ENCODE results near the gene BRICD5.

BRICD5 gene

GRCh38 chr16:2196981-2197511 is 13.6 kb downstream of the BRICD5 start:
- DNase-seq, result no peak

GRCh38 chr16:2196162-2196980 is 14.3 kb downstream of the BRICD5 start, which contains the start of gene CASKIN1:
CASKIN1 (minus strand) TSS chr16:2196605; CDS start chr16:2196432, 173 bp downstream.
- peak in 1 of 2 donors; percentile 23 for DNase-seq

GRCh38 chr16:2195322-2196161 is 15.1 kb downstream of the BRICD5 start:
- DNase-seq, result no peak

GRCh38 chr16:2194852-2195321 is 15.8 kb downstream of the BRICD5 start:
- peak; percentile 46 to 51 for DNase-seq

GRCh38 chr16:2194166-2194834 is 16.4 kb downstream of the BRICD5 start:
- DNase-seq, result no peak

- DNase-seq, result no peak
Observed at GRCh38 chr16:2191446-2191706, 19.3 kb downstream of the BRICD5 start.

GRCh38 chr16:2190659-2191445 is 19.8 kb downstream of the BRICD5 start:
- DNase-seq, result no peak

GRCh38 chr16:2190002-2190658 is 20.5 kb downstream of the BRICD5 start:
- no peak for DNase-seq

GRCh38 chr16:2189252-2189893 is 21.3 kb downstream of the BRICD5 start:
- no peak for DNase-seq

- no peak for DNase-seq
Observed at GRCh38 chr16:2188395-2188794, 22.3 kb downstream of the BRICD5 start.

- DNase-seq, result no peak
Observed at GRCh38 chr16:2187212-2187611, 23.5 kb downstream of the BRICD5 start.

- no peak for DNase-seq
Observed at GRCh38 chr16:2186505-2186904, 24.2 kb downstream of the BRICD5 start.

- no peak for DNase-seq
Observed at GRCh38 chr16:2186064-2186463, 24.6 kb downstream of the BRICD5 start.

GRCh38 chr16:2184962-2185361 is 25.7 kb downstream of the BRICD5 start:
- DNase-seq, result no peak

- DNase-seq, result no peak
Observed at GRCh38 chr16:2184346-2184745, 26.3 kb downstream of the BRICD5 start.

GRCh38 chr16:2183671-2184070 is 27.0 kb downstream of the BRICD5 start:
- DNase-seq, result no peak

GRCh38 chr16:2181952-2182351 is 28.7 kb downstream of the BRICD5 start:
- DNase-seq, result no peak

GRCh38 chr16:2180962-2181923 is 29.4 kb downstream of the BRICD5 start:
- no peak for DNase-seq

GRCh38 chr16:2180461-2180860 is 30.2 kb downstream of the BRICD5 start:
- no peak for DNase-seq

- no peak for DNase-seq
Observed at GRCh38 chr16:2179576-2179975, 31.1 kb downstream of the BRICD5 start.

Measured in stimulated activated CD4-positive, alpha-beta T cell treated with anti-CD3 and anti-CD28 coated beads, Interleukin-2, amount 100 ng/mL, for 24 hours (primary cell).